Neural crest cell (in vitro differentiated cells): Measurements from ENCODE around the gene PSMA6. TPM values are rescaled to one million over a fixed set of nuclear protein-coding genes. Genes with fewer than 3 reads are reported as not detected.
"Not testable (repeated sequence)": the region's sequence is repeated elsewhere in the genome, so short reads cannot be mapped to it uniquely, and the experiment has no call there.

Source experiments
- DNase-seq: peaks from one replicate; pipeline ENCODE4 v3.0.0; 2021; ENCODE audit warnings: low read depth, mixed read lengths, low spot score
- H3K27ac Mint-ChIP-seq: one replicate; pipeline ENCODE4 v1.8.0; 2021; ENCODE audit warnings: mild to moderate bottlenecking, mixed read lengths; ENCODE audit not compliant: unreplicated experiment
- H3K27me3 Mint-ChIP-seq: 2 replicates; pipeline ENCODE4 v1.8.0; 2021; ENCODE audit warnings: low read depth, mild to moderate bottlenecking, mixed read lengths
- H3K36me3 Mint-ChIP-seq: 2 replicates; pipeline ENCODE4 v1.8.0; 2021; ENCODE audit warnings: low read depth, mild to moderate bottlenecking, mixed read lengths
- H3K4me1 Mint-ChIP-seq: 2 replicates; pipeline ENCODE4 v1.8.0; 2021; ENCODE audit warnings: mixed read lengths
- H3K4me3 Mint-ChIP-seq: one replicate; pipeline ENCODE4 v1.8.0; 2021; ENCODE audit warnings: mild to moderate bottlenecking, mixed read lengths
- H3K9me3 Mint-ChIP-seq: 2 replicates; pipeline ENCODE4 v1.8.0; 2021; ENCODE audit warnings: mixed read lengths
- CTCF ChIP-seq: fragments of 200-600 bp; sonication (generic); conservative IDR thresholded peaks from 2 replicates; pipeline ENCODE4 v1.5.0; 2021; ENCODE audit warnings: antibody characterized with exemption, mild to moderate bottlenecking
- total RNA-seq: library from RNA; stranded (reverse); gene quantifications from 2 replicates; pipeline ENCODE4 v1.2.1, GENCODE V29; 2021

The PSMA6 gene
- total RNA-seq, 1 donor from 2014 or later = 229 TPM

- TF ChIP-seq CTCF = no peak
- Mint-ChIP-seq H3K4me1 (peaks cover 4% of the 10 kb centered on the region), H3K27me3 (no peaks in the 10 kb centered on the region), H3K27ac (no peak overlapping the region), H3K4me3 (no peak overlapping the region), H3K36me3 (peaks cover 4% of the 10 kb centered on the region), H3K9me3 (no peaks in the 10 kb centered on the region)
- no peak for DNase-seq
These were observed 44.3 kb upstream of the PSMA6 start for GRCh38 chr14:35247777-35248475.

DNA sequence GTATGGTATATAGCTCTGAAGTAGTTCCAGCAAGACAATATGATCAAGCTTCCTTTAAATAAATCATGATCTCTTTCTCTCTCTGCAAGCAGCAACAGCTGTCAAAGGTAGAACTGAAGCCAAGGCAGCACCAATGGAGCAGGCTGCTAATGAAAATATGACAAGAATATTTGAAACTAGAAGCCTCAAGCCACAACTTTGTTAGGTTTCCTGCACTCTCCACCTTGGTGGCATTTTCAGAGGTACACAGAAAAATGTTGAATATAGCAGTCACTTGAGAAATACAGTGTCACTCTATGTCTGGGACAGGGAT, 43.8 kb upstream of the PSMA6 start:
- no peak overlapping the region for H3K27ac Mint-ChIP-seq
- no peak for DNase-seq
- H3K4me1 Mint-ChIP-seq = peaks cover 4% of the 10 kb centered on the region
- H3K27me3 Mint-ChIP-seq = no peaks in the 10 kb centered on the region
- H3K36me3 Mint-ChIP-seq = peaks cover 4% of the 10 kb centered on the region
- TF ChIP-seq CTCF = no peak
- H3K9me3 Mint-ChIP-seq = no peaks in the 10 kb centered on the region
- no peak overlapping the region for H3K4me3 Mint-ChIP-seq

- Mint-ChIP-seq H3K27ac (no peak overlapping the region), H3K27me3 (no peaks in the 10 kb centered on the region), H3K4me1 (peaks cover 4% of the 10 kb centered on the region), H3K9me3 (no peaks in the 10 kb centered on the region), H3K36me3 (peaks cover 4% of the 10 kb centered on the region), H3K4me3 (no peak overlapping the region)
- no peak for DNase-seq
- no peak for TF ChIP-seq CTCF
These were observed 41.9 kb upstream of the PSMA6 start for GRCh38 chr14:35250319-35250718.

DNA sequence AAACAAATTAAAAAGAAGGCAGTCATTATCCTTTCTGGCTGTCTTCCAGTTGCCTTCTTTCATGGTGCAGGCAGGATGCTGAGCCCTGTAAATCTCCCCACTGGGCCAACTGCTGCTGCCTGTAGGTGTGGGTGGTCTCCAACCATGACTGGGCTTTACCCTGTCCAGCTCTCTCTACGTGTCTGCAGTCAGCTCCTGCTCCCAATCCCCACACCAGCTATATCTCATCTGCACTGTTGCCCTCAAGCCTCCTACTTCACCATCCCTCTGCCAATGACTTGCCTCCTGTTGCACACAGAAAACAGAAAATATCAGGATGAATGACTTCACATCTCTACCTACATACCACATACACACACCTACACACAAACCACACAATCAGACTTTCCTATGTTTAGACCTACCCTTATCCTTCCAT, 39.7 kb upstream of the PSMA6 start:
- Mint-ChIP-seq H3K27me3 (no peaks in the 10 kb centered on the region), H3K36me3 (peaks cover 4% of the 10 kb centered on the region), H3K4me1 (no peaks in the 10 kb centered on the region), H3K4me3 (no peak overlapping the region), H3K9me3 (no peaks in the 10 kb centered on the region), H3K27ac (peak overlapping the region; percentile 2)
- no peak for TF ChIP-seq CTCF
- no peak for DNase-seq

DNA sequence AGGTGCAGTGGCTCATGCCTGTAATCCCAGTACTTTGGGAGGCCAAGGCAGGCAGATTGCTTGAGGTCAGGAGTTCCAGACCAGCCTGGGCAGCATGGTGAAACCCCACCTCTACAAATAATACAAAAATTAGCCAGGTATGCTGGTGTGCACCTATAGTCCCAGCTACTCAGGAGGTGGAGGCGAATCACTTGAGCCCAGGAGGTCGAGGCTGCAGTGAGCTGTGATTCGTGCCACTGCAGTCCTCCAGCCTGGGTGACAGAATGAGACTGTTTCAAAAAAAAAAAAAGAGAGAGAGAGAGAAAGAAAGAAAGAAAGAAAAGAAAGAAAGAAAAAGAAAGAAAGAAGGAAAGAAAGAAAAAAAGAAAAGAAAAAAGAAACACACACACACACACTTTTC, 39.1 kb upstream of the PSMA6 start:
- not testable (repeated sequence) for H3K36me3 Mint-ChIP-seq, H3K27ac Mint-ChIP-seq, H3K9me3 Mint-ChIP-seq

GRCh38 chr14:35254034-35254622, 38.1 kb upstream of the PSMA6 start:
- H3K4me3 Mint-ChIP-seq, DNase-seq, H3K27ac Mint-ChIP-seq, H3K36me3 Mint-ChIP-seq, H3K9me3 Mint-ChIP-seq, H3K4me1 Mint-ChIP-seq, H3K27me3 Mint-ChIP-seq: not testable (repeated sequence)

More for the DNA sequence above, 39.1 kb upstream of the PSMA6 start:
- H3K4me1 Mint-ChIP-seq, H3K4me3 Mint-ChIP-seq, H3K27me3 Mint-ChIP-seq, DNase-seq: not testable (repeated sequence)
